Immature natural killer cell (primary cell): ENCODE data around the gene OSBPL8. TPM values are rescaled to one million over a fixed set of nuclear protein-coding genes. Genes with fewer than 3 reads are reported as not detected.
A peak's percentile ranks its signal among the peaks of the same experiment; 100 is the strongest.

Experiments
- DNase-seq, 3 donors: peaks; one replicate each; pipeline ENCODE4 v3.0.0; 2022; ENCODE audit warnings: mixed read lengths in 1 of 3
- H3K27ac Mint-ChIP-seq, 6 donors: one replicate each; pipeline ENCODE4 v1.8.0; 2020; ENCODE audit warnings: mixed read lengths in 6 of 6, mild to moderate bottlenecking in 5 of 6, inconsistent platforms in 4 of 6, moderate library complexity in 3 of 6
- H3K27me3 Mint-ChIP-seq, 3 donors: one replicate each; pipeline ENCODE4 v1.8.0; 2020 to 2021; ENCODE audit warnings: low read depth in 3 of 3, mild to moderate bottlenecking in 3 of 3, mixed read lengths in 3 of 3, moderate library complexity in 3 of 3, inconsistent platforms in 1 of 3
- H3K36me3 Mint-ChIP-seq, 3 donors: one replicate each; pipeline ENCODE4 v1.8.0; 2020; ENCODE audit warnings: mixed read lengths in 3 of 3, inconsistent platforms in 2 of 3, mild to moderate bottlenecking in 2 of 3
- H3K4me1 Mint-ChIP-seq, 2 donors: one replicate each; pipeline ENCODE4 v1.8.0; 2020; ENCODE audit warnings: inconsistent platforms in 2 of 2, mild to moderate bottlenecking in 2 of 2, mixed read lengths in 2 of 2, moderate library complexity in 1 of 2
- H3K4me3 Mint-ChIP-seq, 5 donors: one replicate each; pipeline ENCODE4 v1.8.0; 2020; ENCODE audit warnings: mild to moderate bottlenecking in 5 of 5, mixed read lengths in 5 of 5, inconsistent platforms in 3 of 5, moderate library complexity in 3 of 5
- H3K9me3 Mint-ChIP-seq, 6 donors: one replicate each; pipeline ENCODE4 v1.8.0; 2020; ENCODE audit warnings: mild to moderate bottlenecking in 6 of 6, mixed read lengths in 6 of 6, inconsistent platforms in 4 of 6, moderate library complexity in 3 of 6
- polyA plus RNA-seq, 3 donors: library from polyadenylated mRNA; unstranded; fragments of 300-500 nt; fragmentation: Illumina TruSeq; gene quantifications; one replicate each; pipeline ENCODE4 v1.2.3, GENCODE V29; 2021

OSBPL8 gene, protein sequence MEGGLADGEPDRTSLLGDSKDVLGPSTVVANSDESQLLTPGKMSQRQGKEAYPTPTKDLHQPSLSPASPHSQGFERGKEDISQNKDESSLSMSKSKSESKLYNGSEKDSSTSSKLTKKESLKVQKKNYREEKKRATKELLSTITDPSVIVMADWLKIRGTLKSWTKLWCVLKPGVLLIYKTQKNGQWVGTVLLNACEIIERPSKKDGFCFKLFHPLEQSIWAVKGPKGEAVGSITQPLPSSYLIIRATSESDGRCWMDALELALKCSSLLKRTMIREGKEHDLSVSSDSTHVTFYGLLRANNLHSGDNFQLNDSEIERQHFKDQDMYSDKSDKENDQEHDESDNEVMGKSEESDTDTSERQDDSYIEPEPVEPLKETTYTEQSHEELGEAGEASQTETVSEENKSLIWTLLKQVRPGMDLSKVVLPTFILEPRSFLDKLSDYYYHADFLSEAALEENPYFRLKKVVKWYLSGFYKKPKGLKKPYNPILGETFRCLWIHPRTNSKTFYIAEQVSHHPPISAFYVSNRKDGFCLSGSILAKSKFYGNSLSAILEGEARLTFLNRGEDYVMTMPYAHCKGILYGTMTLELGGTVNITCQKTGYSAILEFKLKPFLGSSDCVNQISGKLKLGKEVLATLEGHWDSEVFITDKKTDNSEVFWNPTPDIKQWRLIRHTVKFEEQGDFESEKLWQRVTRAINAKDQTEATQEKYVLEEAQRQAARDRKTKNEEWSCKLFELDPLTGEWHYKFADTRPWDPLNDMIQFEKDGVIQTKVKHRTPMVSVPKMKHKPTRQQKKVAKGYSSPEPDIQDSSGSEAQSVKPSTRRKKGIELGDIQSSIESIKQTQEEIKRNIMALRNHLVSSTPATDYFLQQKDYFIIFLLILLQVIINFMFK
- 100 to 1,000 TPM; 109 to 161 (median 140) TPM for polyA plus RNA-seq

DNA sequence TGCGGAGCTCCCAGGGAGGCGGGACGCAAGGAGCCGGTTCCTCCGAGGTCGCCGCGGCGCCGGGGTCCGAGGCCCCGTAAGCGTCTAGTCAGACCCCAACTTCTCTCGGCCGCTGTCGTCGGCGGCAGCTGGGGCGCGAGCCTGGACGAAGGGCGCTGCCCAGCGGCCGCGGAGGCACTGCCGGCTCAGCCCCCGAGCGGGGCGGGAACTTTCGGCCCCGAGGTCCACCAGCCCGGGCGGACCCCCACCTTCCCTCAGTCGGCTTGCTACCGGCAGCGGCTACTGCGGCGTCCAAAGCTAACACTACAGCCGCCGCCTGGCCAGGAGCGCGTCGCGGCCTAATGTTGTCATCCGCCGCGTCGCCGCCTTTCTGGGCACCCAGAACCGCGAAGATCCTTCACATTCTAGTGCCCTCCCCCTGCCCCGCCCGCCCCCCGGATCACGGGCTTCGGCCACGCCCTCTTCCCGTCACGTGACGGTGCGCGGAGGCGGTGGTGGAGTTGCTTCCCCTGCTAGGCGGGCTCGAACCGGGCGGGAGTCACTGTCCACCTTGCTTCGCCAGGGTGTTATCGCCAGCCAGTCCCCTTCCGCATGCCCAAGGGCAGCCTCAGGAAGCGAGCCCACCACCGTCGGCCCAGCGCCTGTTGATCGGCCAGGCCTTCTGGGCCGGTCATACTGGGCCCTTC, at the start of gene OSBPL8:
TSS of gene OSBPL8 (minus strand) at position 372 of the 686 bp plus-strand sequence. CDS start 72,220 bp downstream, outside the sequence.
- peaks cover 5 to 14% (median 5%) of the 10 kb centered on the region in 3 donors for H3K27me3 Mint-ChIP-seq
- H3K4me1 Mint-ChIP-seq = peaks cover 41 to 48% of the 10 kb centered on the region in 2 donors
- peak within 1 kb of the TSS; percentile 94 to 96 (median 96) for H3K27ac Mint-ChIP-seq
- H3K4me3 Mint-ChIP-seq = peak within 1 kb of the TSS; percentile 90 to 97 (median 95)
- no peaks in the 10 kb centered on the region for H3K36me3 Mint-ChIP-seq
- peak; percentile 91 to 92 (median 92) for DNase-seq
- no peaks in the 10 kb centered on the region for H3K9me3 Mint-ChIP-seq

DNA sequence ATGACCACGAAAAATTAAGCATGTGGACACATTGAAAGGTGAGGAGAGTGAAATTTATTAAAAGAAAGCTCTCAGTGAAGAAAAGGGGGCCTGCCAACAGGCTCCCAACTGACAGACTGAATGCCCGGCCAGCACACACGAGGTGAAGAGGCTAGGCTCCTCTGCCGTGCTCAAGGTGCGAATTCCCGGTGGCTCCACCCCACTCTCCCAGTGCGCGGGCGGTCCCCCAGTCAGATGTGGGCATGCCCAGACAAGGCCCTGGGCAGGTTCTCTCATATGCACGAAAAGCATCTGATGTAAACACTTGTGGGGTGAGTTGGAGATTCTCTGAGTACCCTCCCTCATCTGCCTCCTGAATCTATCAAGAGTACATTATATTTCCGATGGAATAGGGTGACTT, 48.5 kb upstream of the OSBPL8 start:
- no peak for DNase-seq
- no peaks in the 10 kb centered on the region for H3K4me1 Mint-ChIP-seq
- peaks cover 0 to 5% (median 3%) of the 10 kb centered on the region in 3 donors for H3K27me3 Mint-ChIP-seq
- H3K27ac Mint-ChIP-seq = no peak overlapping the region
- H3K4me3 Mint-ChIP-seq = no peak overlapping the region
- H3K9me3 Mint-ChIP-seq = peaks cover 0 to 1% (median 0%) of the 10 kb centered on the region in 6 donors
- no peaks in the 10 kb centered on the region for H3K36me3 Mint-ChIP-seq

DNA sequence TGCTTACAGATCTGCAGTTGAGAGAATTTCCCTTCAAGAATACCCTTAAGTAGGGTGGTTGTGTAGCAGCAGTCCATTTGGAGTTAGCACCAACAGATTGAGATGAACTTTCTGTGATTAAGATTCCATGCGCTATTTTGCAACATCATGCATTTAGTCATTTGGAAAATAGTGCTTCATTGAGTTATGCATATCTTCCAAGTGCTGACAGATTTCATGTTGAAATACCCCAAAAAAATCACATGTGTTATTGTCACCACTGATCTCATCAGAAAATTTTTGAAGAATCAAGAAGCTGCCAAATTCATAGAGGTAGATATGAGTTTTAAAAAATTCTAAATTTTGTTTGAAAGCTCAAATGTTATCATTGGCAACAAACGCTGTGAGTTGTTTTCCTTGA, 35.5 kb upstream of the OSBPL8 start:
- Mint-ChIP-seq H3K4me3 (no peak overlapping the region), H3K27me3 (peaks cover 0 to 3% (median 2%) of the 10 kb centered on the region in 3 donors), H3K36me3 (no peaks in the 10 kb centered on the region), H3K4me1 (no peaks in the 10 kb centered on the region), H3K27ac (no peak overlapping the region), H3K9me3 (no peaks in the 10 kb centered on the region)
- DNase-seq = no peak

DNA sequence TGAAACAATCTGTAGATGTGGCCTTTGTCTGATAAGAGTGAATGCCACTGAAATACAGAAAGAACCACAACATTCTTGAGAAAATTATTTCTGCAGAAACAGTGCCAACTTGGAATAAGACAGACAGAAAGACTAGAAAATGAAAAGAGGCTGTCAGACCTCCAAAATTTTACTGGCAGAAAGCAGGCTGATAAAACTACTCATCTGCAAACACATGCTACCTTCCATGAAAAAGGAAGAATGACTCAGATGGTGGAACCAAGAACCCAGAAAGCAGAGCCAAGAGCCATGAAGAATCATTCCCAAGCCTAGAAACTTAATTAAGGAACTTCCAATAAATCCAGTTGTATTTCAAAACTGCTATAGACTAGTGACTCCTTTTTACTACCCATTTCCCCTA, 31.9 kb upstream of the OSBPL8 start:
- Mint-ChIP-seq H3K27ac (no peak overlapping the region), H3K9me3 (no peaks in the 10 kb centered on the region), H3K4me1 (peaks cover 3 to 19% of the 10 kb centered on the region in 2 donors), H3K4me3 (no peak overlapping the region), H3K36me3 (no peaks in the 10 kb centered on the region), H3K27me3 (peaks cover 0 to 3% (median 2%) of the 10 kb centered on the region in 3 donors)
- DNase-seq = no peak

DNA sequence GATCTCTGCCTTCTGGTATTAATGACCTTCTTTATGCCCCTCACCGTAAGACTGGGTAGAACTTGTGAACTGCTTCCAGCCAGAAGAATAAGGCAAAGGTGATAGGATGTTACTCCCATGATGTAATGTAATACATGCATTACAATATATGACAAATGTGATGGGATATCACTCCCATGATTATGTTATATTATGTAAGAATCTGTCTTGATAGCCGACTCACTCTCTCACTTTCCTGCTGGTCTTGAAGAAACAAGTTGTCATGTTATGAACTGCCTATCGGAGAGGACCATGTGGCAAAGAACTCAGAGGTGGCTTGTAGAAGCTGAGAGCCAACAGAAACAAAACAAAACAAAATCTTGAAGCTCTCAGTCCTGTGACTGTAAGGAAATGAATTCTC, 30.6 kb upstream of the OSBPL8 start:
- Mint-ChIP-seq H3K27me3 (peaks cover 0 to 3% (median 0%) of the 10 kb centered on the region in 3 donors), H3K36me3 (no peaks in the 10 kb centered on the region), H3K4me1 (peaks cover 3 to 19% of the 10 kb centered on the region in 2 donors), H3K27ac (no peak overlapping the region), H3K4me3 (no peak overlapping the region), H3K9me3 (no peaks in the 10 kb centered on the region)
- no peak for DNase-seq

DNA sequence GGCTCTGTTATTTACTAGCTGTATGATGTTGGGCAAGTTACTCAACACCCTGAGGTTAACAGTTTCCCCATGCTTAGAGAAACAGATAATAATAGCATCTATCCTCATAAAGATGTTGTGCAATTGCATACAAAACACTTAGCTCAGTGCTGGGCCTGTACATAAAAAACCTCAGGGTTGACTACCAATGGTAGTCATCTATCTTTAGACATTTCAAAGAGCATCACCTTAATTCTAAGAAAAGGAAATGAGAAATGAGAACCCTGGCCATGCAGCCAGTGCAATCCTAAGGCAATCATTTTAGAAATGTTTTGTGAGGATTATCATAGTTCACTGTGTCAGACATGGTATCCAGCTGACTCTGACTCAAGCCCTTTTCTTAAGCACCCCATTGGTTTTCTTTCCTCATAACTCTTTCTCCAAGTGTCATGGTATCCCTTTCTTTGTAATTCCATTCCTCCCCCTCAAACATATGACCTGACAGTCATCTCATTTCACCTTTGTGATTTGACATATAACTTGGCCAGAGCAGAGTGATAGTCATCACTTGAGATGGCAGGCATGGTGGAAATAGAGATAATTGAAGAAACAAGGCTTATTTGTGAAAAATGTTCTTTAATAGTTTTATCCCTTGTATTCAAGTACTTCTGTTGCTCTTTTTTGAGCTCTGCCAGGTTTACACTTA, 29.5 kb upstream of the OSBPL8 start:
- Mint-ChIP-seq H3K4me1 (peaks cover 3 to 19% of the 10 kb centered on the region in 2 donors), H3K36me3 (no peaks in the 10 kb centered on the region), H3K27ac (peak overlapping the region; percentile 38 to 85 (median 79)), H3K27me3 (peaks cover 0 to 3% (median 0%) of the 10 kb centered on the region in 3 donors), H3K4me3 (peak overlapping the region in 1 of 5 donors; percentile 8), H3K9me3 (no peaks in the 10 kb centered on the region)
- peak; percentile 3 to 35 (median 35) for DNase-seq

DNA sequence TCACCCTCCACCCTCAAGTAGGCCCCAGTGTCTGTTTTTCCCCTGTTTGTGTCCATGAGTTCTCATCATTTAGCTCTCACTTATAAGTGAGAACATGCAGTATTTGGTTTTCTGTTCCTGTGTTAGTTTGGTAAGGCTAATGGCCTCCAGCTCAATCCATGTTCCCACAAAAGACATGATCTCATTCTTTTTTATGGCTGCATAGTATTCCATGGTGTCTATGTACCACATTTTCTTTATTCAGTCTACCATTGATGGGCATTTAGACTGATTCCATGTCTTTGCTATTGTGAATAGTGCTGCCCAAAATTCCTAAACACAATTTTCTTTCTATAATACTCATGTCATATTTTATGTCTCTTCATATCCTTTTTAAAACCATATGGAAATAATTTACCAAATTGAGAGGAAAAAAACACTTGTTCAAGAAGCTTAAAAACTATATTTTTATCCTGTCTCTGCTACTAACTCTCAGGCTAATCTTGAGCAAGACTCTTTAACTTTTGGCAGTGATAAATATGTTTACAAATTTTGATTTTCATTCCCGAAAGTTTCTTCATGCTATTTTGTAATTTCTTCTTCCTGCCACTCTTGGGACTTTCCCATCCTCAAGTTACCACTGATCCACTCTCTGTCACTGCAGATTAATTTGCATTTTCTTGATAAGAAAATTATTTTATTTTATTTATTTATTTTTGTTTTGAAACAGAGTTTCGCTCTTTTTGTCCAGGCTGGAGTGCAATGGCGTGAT, 28.0 kb upstream of the OSBPL8 start:
- H3K4me1 Mint-ChIP-seq = peaks cover 3 to 19% of the 10 kb centered on the region in 2 donors
- H3K9me3 Mint-ChIP-seq = no peaks in the 10 kb centered on the region
- H3K4me3 Mint-ChIP-seq = no peak overlapping the region
- peaks cover 0 to 3% (median 0%) of the 10 kb centered on the region in 3 donors for H3K27me3 Mint-ChIP-seq
- no peaks in the 10 kb centered on the region for H3K36me3 Mint-ChIP-seq
- no peak for DNase-seq
- peak overlapping the region in 1 of 6 donors; percentile 37 for H3K27ac Mint-ChIP-seq

DNA sequence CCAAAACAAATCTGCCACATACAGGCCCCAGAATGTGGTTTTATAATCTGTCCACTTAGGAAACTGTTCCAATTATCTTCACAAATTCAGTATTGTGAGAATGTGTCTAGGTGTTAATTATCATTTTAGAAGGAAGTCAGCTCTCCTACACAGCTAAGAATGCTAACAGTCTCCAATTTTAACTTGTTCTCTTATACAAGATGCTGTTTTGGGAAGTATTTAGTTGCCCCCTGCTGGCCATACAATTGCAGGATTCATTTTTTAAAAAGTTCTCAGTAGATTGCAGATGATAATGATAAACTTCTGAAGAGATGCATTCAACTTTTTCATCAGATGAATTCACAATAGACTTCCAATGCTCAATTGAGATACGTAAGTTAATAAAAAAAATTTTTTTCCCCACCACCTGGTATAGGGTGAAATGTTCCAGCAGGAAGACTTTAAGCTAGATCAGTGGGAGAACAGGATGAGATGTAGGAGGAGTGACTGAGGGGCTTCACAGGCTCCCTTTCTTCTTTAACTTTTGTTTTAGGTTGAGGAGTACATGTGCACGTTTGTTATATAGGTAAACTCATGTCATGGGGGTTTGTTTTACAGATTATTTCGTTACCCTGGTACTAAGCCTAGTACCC, 27.3 kb upstream of the OSBPL8 start:
- H3K4me3 Mint-ChIP-seq = no peak overlapping the region
- no peaks in the 10 kb centered on the region for H3K36me3 Mint-ChIP-seq
- peak; percentile 43 to 53 (median 48) for DNase-seq
- no peaks in the 10 kb centered on the region for H3K27me3 Mint-ChIP-seq
- no peaks in the 10 kb centered on the region for H3K9me3 Mint-ChIP-seq
- peak overlapping the region in 1 of 6 donors; percentile 3 for H3K27ac Mint-ChIP-seq
- H3K4me1 Mint-ChIP-seq = peaks cover 3 to 19% of the 10 kb centered on the region in 2 donors

DNA sequence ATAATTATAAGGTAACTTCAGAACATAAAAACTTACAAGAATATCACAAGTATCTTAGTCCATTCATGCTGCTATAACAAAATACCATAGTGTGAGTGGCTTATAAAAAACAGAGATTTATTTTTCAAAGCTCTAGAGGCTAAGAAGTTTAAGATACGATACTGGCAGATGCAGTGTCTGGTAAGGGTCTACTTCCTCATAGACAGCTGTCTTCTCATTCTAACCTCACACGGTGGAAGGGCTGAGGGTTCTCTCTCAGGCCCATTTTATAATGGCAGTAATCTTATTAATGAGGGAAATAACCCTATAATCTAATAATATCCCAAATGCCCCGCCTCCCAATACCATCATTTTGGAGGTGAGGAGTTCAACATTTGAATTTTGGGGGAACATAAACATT, 23.7 kb upstream of the OSBPL8 start:
- DNase-seq = no peak
- Mint-ChIP-seq H3K4me1 (peaks cover 0 to 6% of the 10 kb centered on the region in 2 donors), H3K27me3 (no peaks in the 10 kb centered on the region), H3K27ac (no peak overlapping the region), H3K36me3 (no peaks in the 10 kb centered on the region), H3K9me3 (no peaks in the 10 kb centered on the region), H3K4me3 (no peak overlapping the region)

DNA sequence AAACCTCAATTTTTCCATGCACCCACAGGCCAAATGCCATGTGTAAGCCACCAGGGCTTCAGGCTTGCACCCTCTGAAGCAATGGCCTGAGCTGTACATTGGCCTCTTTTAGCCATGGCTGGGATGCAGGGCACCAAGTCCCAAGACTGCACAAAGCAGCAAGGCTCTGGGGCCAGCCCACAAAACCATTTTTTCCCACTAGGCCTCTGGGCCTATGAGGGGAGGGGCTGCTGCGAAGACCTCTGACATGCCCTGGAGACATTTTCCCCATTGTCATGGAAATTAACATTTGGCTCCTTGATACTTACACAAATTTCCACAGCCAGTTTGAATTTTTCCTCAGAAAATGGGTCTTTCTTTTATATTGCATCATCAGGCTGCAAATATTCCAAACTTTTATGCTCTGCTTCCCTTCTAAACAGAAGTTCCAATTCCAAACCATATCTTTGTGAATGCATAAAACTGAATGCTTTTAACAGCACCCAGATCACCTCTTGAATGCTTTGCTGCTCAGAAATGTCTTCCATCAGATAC, 14.3 kb upstream of the OSBPL8 start:
- Mint-ChIP-seq H3K9me3 (peaks cover 0 to 7% (median 1%) of the 10 kb centered on the region in 6 donors), H3K4me1 (peaks cover 2 to 8% of the 10 kb centered on the region in 2 donors), H3K27me3 (peaks cover 0 to 3% (median 2%) of the 10 kb centered on the region in 3 donors), H3K27ac (no peak overlapping the region), H3K36me3 (peaks cover 0 to 3% (median 0%) of the 10 kb centered on the region in 3 donors), H3K4me3 (no peak overlapping the region)
- DNase-seq = no peak

DNA sequence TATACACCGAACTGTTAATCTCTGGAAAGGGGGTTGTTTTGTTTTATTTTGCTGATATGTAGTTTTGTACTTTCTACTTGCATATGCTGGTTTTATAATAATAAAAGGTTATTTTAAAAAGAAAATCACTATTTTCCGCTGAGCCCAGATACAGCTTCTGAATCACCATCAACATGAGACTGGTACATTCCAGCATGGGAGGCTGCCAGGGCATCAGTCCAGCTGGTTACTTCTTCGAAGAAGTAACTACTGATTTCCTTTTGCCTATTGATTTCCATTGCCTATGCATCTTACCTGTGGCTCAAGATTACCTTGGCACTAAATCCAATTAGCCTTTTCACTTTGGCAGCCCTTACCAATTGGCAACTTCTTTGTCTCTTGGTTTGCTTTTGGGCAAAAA, 11.7 kb upstream of the OSBPL8 start:
- Mint-ChIP-seq H3K27me3 (no peaks in the 10 kb centered on the region), H3K27ac (no peak overlapping the region), H3K4me3 (no peak overlapping the region)

More for the DNA sequence above, 11.7 kb upstream of the OSBPL8 start:
- Mint-ChIP-seq H3K9me3 (peaks cover 0 to 7% (median 1%) of the 10 kb centered on the region in 6 donors), H3K36me3 (peaks cover 0 to 3% (median 0%) of the 10 kb centered on the region in 3 donors), H3K4me1 (peaks cover 2 to 8% of the 10 kb centered on the region in 2 donors)
- DNase-seq = no peak
